Measurements from ENCODE around the gene DEPP1.

GRCh38 chr10:44949915-44950314, 28.7 kb downstream of the DEPP1 start:
- TF ChIP-seq EZH2 (IDR thresholded peaks at IDR 0.05; ENCODE audit: borderline replicate concordance, low read depth, low read length, poor library complexity, severe bottlenecking) = no peak
- TF ChIP-seq, protein P1, sequence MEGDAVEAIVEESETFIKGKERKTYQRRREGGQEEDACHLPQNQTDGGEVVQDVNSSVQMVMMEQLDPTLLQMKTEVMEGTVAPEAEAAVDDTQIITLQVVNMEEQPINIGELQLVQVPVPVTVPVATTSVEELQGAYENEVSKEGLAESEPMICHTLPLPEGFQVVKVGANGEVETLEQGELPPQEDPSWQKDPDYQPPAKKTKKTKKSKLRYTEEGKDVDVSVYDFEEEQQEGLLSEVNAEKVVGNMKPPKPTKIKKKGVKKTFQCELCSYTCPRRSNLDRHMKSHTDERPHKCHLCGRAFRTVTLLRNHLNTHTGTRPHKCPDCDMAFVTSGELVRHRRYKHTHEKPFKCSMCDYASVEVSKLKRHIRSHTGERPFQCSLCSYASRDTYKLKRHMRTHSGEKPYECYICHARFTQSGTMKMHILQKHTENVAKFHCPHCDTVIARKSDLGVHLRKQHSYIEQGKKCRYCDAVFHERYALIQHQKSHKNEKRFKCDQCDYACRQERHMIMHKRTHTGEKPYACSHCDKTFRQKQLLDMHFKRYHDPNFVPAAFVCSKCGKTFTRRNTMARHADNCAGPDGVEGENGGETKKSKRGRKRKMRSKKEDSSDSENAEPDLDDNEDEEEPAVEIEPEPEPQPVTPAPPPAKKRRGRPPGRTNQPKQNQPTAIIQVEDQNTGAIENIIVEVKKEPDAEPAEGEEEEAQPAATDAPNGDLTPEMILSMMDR (conservative IDR thresholded peaks at IDR 0.05; ENCODE audit: low read depth, low read length) = no peak

Measured in A673 (cell line).